ENCODE data around the gene GRHPR. TPM values are rescaled to one million over a fixed set of nuclear protein-coding genes. Genes with fewer than 3 reads are reported as not detected.
"Not testable (repeated sequence)": the region's sequence is repeated elsewhere in the genome, so short reads cannot be mapped to it uniquely, and the experiment has no call there.

GRHPR gene
- total and polyA plus RNA-seq, 8 donors: 75.2 to 120 (median 103) TPM

- H3K4me3 ChIP-seq: no peak overlapping the region
- intact Hi-C loops (cut with DNase I): no loop called here
- no peaks in the 10 kb centered on the region for H3K36me3 ChIP-seq
- no peaks in the 10 kb centered on the region for H3K4me1 ChIP-seq
- no peaks in the 10 kb centered on the region for H3K9me3 ChIP-seq
- no peaks in the 10 kb centered on the region for H3K27me3 ChIP-seq
- no peak overlapping the region for H3K27ac ChIP-seq
- ATAC-seq: no peak
- TF ChIP-seq CTCF (IDR thresholded peaks at IDR 0.05): no peak
- DNase-seq: no peak
Observed at GRCh38 chr9:37395663-37396062, 26.8 kb upstream of the GRHPR start.

GRCh38 chr9:37397948-37398347, 24.5 kb upstream of the GRHPR start:
- H3K4me3 ChIP-seq; H3K4me1 ChIP-seq; H3K27ac ChIP-seq; ATAC-seq; H3K36me3 ChIP-seq; intact Hi-C loops (cut with DNase I); H3K9me3 ChIP-seq; DNase-seq; H3K27me3 ChIP-seq: not testable (repeated sequence)

- H3K36me3 ChIP-seq: no peaks in the 10 kb centered on the region
- ATAC-seq (no peak), DNase-seq (no peak)
- no peaks in the 10 kb centered on the region for H3K4me1 ChIP-seq
- no peaks in the 10 kb centered on the region for H3K9me3 ChIP-seq
- H3K4me3 ChIP-seq: no peak overlapping the region
- TF ChIP-seq CTCF (IDR thresholded peaks at IDR 0.05): no peak
- H3K27me3 ChIP-seq: no peaks in the 10 kb centered on the region
- no peak overlapping the region for H3K27ac ChIP-seq
- intact Hi-C loops (cut with DNase I): no loop called here
Observed at GRCh38 chr9:37398464-37399025, 24.0 kb upstream of the GRHPR start.

GRCh38 chr9:37399336-37399735, 23.2 kb upstream of the GRHPR start:
- no peak overlapping the region for H3K27ac ChIP-seq
- no peak for ATAC-seq
- intact Hi-C loops (cut with DNase I): no loop called here
- H3K27me3 ChIP-seq: no peaks in the 10 kb centered on the region
- no peak overlapping the region for H3K4me3 ChIP-seq
- H3K4me1 ChIP-seq: no peaks in the 10 kb centered on the region
- DNase-seq: no peak
- H3K36me3 ChIP-seq: no peaks in the 10 kb centered on the region
- H3K9me3 ChIP-seq: no peaks in the 10 kb centered on the region
- TF ChIP-seq CTCF (IDR thresholded peaks at IDR 0.05): no peak

GRCh38 chr9:37404590-37404989, 17.9 kb upstream of the GRHPR start:
- H3K4me1 ChIP-seq: no peaks in the 10 kb centered on the region
- intact Hi-C loops (cut with DNase I): no loop called here
- H3K4me3 ChIP-seq: no peak overlapping the region
- H3K27me3 ChIP-seq: no peaks in the 10 kb centered on the region
- DNase-seq: no peak
- no peak for TF ChIP-seq CTCF (IDR thresholded peaks at IDR 0.05)
- H3K27ac ChIP-seq: no peak overlapping the region
- no peak for ATAC-seq
- no peaks in the 10 kb centered on the region for H3K36me3 ChIP-seq
- no peaks in the 10 kb centered on the region for H3K9me3 ChIP-seq

GRCh38 chr9:37405350-37405749, 17.1 kb upstream of the GRHPR start:
- H3K4me3 ChIP-seq: no peak overlapping the region
- H3K9me3 ChIP-seq: no peaks in the 10 kb centered on the region
- intact Hi-C loops (cut with DNase I): no loop called here
- no peak overlapping the region for H3K27ac ChIP-seq
- no peak for TF ChIP-seq CTCF (IDR thresholded peaks at IDR 0.05)
- H3K27me3 ChIP-seq: no peaks in the 10 kb centered on the region
- no peak for ATAC-seq
- DNase-seq: peak in 2 of 4 donors; percentile 54 to 60
- no peaks in the 10 kb centered on the region for H3K36me3 ChIP-seq
- no peaks in the 10 kb centered on the region for H3K4me1 ChIP-seq

All from left lung (tissue), 10 donors.